Bronchial epithelial cell (primary cell): ENCODE results near the gene IDS. TPM values are rescaled to one million over a fixed set of nuclear protein-coding genes. Genes with fewer than 3 reads are reported as not detected.
A peak's percentile ranks its signal among the peaks of the same experiment; 100 is the strongest.

Experiments
- DNase-seq: peaks from one replicate; pipeline ENCODE4 v3.0.0-alpha.2; 2010; ENCODE audit warnings: low read depth
- FAIRE-seq: peaks from 2 replicates; lab custom pipeline; 2011; peaks lifted over from hg19 to GRCh38; lab: Jason Lieb, UNC
- H3K27me3 ChIP-seq: 2 replicates; pipeline ENCODE4 v1.5.1; 2011; ENCODE audit warnings: low read length; ENCODE audit not compliant: control insufficient read depth, insufficient read depth
- H3K36me3 ChIP-seq: 2 replicates; pipeline ENCODE4 v1.5.1; 2011; ENCODE audit warnings: low read length; ENCODE audit not compliant: control insufficient read depth, insufficient read depth
- H3K4me3 ChIP-seq: 2 replicates; pipeline ENCODE4 v1.5.1; 2011; ENCODE audit warnings: mild to moderate bottlenecking, low read depth, low read length, control low read depth
- CTCF ChIP-seq: IDR thresholded peaks from 2 replicates; pipeline ENCODE4 v1.5.1; 2011; ENCODE audit warnings: mild to moderate bottlenecking, moderate library complexity, low read length, control low read depth, inconsistent platforms; ENCODE audit not compliant: insufficient read depth, severe bottlenecking
- total RNA-seq: library from RNA; depleted of rRNA; stranded (reverse); fragments of >200 nt; gene quantifications from 2 replicates; pipeline ENCODE4 v1.2.1, GENCODE V29; 2014

The IDS gene
- total RNA-seq, 1 donor from 2014 or later: 12.4 TPM

GRCh38 chrX:149513825-149514428 is 8.8 kb upstream of the IDS start:
- H3K36me3 ChIP-seq: no peaks in the 10 kb centered on the region
- no peak overlapping the region for H3K4me3 ChIP-seq
- H3K27me3 ChIP-seq: no peaks in the 10 kb centered on the region
- no peak for FAIRE-seq
- no peak for DNase-seq
- no peak for TF ChIP-seq CTCF

- no peak overlapping the region for H3K4me3 ChIP-seq
- FAIRE-seq (no peak), DNase-seq (peak; percentile 41)
- no peaks in the 10 kb centered on the region for H3K27me3 ChIP-seq
- peak; percentile 65 for TF ChIP-seq CTCF
- no peaks in the 10 kb centered on the region for H3K36me3 ChIP-seq
Measured at GRCh38 chrX:149512225-149512885, 7.2 kb upstream of the IDS start.

GRCh38 chrX:149511081-149511480 is 6.0 kb upstream of the IDS start:
- TF ChIP-seq CTCF: no peak
- H3K27me3 ChIP-seq: no peaks in the 10 kb centered on the region
- no peak overlapping the region for H3K4me3 ChIP-seq
- DNase-seq: peak; percentile 74
- H3K36me3 ChIP-seq: no peaks in the 10 kb centered on the region
- FAIRE-seq: peak; percentile 84

- no peak overlapping the region for H3K4me3 ChIP-seq
- no peak for FAIRE-seq
- peak; percentile 61 for DNase-seq
- H3K36me3 ChIP-seq: no peaks in the 10 kb centered on the region
- no peaks in the 10 kb centered on the region for H3K27me3 ChIP-seq
- peak; percentile 22 for TF ChIP-seq CTCF
Measured at GRCh38 chrX:149510386-149510785, 5.3 kb upstream of the IDS start.

- H3K36me3 ChIP-seq: no peaks in the 10 kb centered on the region
- no peak for TF ChIP-seq CTCF
- DNase-seq: no peak
- H3K4me3 ChIP-seq: no peak overlapping the region
- H3K27me3 ChIP-seq: no peaks in the 10 kb centered on the region
- no peak for FAIRE-seq
Measured at GRCh38 chrX:149508467-149508866, 3.4 kb upstream of the IDS start.
